Measurements from ENCODE around the gene NADSYN1. TPM values are rescaled to one million over a fixed set of nuclear protein-coding genes. Genes with fewer than 3 reads are reported as not detected.
"Not testable (repeated sequence)": the region's sequence is repeated elsewhere in the genome, so short reads cannot be mapped to it uniquely, and the experiment has no call there.

The NADSYN1 gene
- total RNA-seq, 2 donors from 2014 or later: 45.7 to 71.2 TPM

DNA sequence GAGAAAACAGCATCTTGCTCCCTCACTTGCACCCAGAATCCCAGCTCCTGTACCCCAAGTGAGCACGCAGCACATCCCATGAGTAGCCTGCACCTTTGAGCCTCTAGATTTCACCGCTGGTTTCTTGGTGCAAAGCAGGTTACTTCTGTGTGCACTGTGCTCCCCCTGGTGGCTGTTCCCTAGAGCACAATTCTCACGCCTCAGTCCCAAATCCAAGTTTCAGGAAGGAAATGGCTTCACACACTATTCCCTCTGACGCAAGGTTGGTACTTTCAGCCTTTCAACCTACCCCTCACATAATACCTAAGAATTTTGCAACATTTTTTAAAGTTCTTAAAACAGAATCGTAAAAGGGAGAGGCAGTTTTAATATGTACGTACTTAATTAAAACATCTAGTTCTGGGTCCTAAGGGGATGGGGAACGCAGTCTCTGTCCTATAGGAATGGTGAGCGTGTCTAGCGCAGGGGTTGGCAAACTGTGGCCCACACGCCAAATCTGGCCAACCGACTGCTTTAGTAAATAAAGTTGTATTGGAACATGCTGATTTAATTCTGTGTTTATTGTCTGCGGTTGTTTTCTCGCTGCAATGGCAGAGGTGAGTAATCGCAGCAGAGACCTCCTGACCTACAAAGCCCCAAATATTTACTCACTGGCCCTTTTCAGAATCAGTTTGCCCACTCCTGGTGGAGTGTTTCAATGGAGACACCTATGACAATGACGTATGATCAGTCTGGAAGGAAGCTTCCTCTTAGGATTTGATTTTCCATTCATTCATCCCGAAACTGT is 32.4 kb upstream of the NADSYN1 start:
- 55 to 57% methylated on average over 16 of the region's 16 CpGs for whole genome bisulfite sequencing, 2 donors
- ATAC-seq: peak; percentile 65

DNA sequence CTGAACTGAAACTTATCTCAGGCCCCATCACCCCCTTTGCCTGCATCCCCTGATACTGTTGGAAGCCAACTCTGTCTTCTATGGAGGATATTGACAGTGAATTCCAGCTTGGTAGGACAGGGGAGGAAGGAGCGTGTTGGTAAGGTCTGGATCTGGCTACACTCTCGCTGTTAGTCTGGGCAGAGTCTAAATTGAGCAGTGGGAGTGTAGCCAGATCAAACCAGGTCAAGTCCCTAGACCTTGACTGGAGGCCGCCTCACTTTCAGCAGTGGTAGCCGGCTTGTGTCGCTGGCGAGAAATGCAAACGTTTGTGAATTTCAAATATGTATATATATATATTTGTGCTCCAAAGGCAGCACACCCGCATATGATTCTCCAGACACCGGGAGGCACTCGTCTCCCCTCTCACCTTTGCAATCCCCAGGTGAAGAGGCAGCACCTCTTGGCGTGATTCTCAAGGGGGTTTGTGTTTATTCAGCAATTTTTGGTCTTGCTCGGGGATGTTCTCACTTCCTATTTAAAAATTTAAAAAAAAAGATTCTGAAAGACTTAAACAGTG is 31.5 kb upstream of the NADSYN1 start:
- Histone ChIP-seq H3K9me3 (no peaks in the 10 kb centered on the region), H3K27me3 (no peaks in the 10 kb centered on the region), H3K4me3 (no peak overlapping the region), H3K4me1 (no peaks in the 10 kb centered on the region), H3K27ac (no peak overlapping the region), H3K36me3 (replicated peaks in 1 of 2; ENCODE audit: insufficient read depth in 1 of 2, low read depth in 2 of 2) (no peaks in the 10 kb centered on the region)
- WGBS, 2 donors: 53 to 67% methylated on average over 12 of the region's 12 CpGs
- TF ChIP-seq POLR2A (IDR thresholded peaks at IDR 0.05): no peak
- TF ChIP-seq, protein P1, sequence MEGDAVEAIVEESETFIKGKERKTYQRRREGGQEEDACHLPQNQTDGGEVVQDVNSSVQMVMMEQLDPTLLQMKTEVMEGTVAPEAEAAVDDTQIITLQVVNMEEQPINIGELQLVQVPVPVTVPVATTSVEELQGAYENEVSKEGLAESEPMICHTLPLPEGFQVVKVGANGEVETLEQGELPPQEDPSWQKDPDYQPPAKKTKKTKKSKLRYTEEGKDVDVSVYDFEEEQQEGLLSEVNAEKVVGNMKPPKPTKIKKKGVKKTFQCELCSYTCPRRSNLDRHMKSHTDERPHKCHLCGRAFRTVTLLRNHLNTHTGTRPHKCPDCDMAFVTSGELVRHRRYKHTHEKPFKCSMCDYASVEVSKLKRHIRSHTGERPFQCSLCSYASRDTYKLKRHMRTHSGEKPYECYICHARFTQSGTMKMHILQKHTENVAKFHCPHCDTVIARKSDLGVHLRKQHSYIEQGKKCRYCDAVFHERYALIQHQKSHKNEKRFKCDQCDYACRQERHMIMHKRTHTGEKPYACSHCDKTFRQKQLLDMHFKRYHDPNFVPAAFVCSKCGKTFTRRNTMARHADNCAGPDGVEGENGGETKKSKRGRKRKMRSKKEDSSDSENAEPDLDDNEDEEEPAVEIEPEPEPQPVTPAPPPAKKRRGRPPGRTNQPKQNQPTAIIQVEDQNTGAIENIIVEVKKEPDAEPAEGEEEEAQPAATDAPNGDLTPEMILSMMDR (IDR thresholded peaks at IDR 0.05): no peak
- no peak for ATAC-seq
- intact Hi-C loops (cut with DNase I): no loop called here
- no peak for DNase-seq

More for the DNA sequence above, 32.4 kb upstream of the NADSYN1 start:
- Histone ChIP-seq H3K27me3 (no peaks in the 10 kb centered on the region), H3K36me3 (replicated peaks in 1 of 2; ENCODE audit: insufficient read depth in 1 of 2, low read depth in 2 of 2) (no peaks in the 10 kb centered on the region), H3K9me3 (no peaks in the 10 kb centered on the region), H3K4me1 (no peaks in the 10 kb centered on the region), H3K27ac (no peak overlapping the region), H3K4me3 (no peak overlapping the region)
- TF ChIP-seq, protein P1 (IDR thresholded peaks at IDR 0.05): peak in 6 of 7 experiments; percentile 39 to 65 (median 62)
- TF ChIP-seq POLR2A (IDR thresholded peaks at IDR 0.05): no peak
- peak; percentile 57 to 63 (median 62) for DNase-seq
- intact Hi-C loops (cut with DNase I): no loop called here

DNA sequence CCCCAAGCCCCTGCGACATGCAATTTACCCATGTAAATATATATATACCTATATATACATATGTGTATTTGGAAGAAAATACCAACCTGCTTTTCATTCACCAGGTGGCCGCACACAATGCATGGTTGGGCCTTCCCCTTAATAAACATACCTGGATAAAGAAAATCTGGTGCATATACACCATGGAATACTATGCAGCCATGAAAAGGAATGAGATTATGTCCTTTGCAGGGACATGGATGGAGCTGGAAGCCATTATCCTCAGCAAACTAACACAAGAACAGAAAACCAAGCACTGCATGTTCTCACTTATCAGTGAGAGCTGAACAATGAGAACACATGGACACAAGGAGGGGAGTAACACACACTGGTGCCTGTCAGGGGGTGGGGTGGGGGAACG is 30.7 kb upstream of the NADSYN1 start:
- H3K4me1 ChIP-seq; H3K4me3 ChIP-seq; H3K27ac ChIP-seq; H3K36me3 ChIP-seq (replicated peaks in 1 of 2; ENCODE audit: insufficient read depth in 1 of 2, low read depth in 2 of 2); ATAC-seq; DNase-seq; H3K9me3 ChIP-seq; H3K27me3 ChIP-seq; intact Hi-C loops (cut with DNase I): not testable (repeated sequence)
- 86 to 92% methylated on average over 3 of the region's 3 CpGs for WGBS, 2 donors

DNA sequence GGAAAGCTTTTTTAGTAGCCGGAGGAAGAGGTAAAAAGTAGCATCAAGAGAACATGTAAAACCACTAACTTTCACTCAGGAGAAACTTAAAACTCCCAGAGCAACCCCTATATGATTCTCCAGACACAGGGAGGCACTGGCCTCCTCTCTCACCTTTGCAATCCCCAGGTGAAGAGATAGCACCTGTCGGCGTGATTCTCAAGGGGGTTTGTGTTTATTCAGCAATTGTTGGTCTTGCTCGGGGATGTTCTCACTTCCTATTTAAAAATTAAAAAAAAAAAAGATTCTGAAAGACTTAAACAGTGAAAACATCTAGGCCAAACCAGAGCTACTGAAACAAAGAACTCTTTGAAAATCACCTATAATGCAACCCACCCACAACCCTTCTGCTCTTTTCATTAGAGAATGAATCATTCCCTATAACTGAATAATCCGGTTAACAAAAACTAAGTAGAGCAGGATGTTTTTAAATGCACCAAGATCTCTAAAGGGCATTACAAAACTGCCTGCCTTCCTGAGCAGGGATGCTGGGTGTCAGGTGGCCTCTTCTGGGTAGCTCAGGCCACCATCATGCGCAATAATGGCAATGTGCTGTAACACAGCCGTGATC is 29.7 kb upstream of the NADSYN1 start:
- DNase-seq: no peak
- 77 to 79% methylated on average over 7 of the region's 7 CpGs for WGBS, 2 donors
- intact Hi-C loops (cut with DNase I): no loop called here
- no peaks in the 10 kb centered on the region for H3K4me1 ChIP-seq
- no peak overlapping the region for H3K4me3 ChIP-seq
- H3K27me3 ChIP-seq: no peaks in the 10 kb centered on the region
- TF ChIP-seq, protein P1 (IDR thresholded peaks at IDR 0.05): no peak
- TF ChIP-seq POLR2A (IDR thresholded peaks at IDR 0.05): no peak
- no peak for ATAC-seq
- H3K27ac ChIP-seq: no peak overlapping the region
- no peaks in the 10 kb centered on the region for H3K36me3 ChIP-seq (replicated peaks in 1 of 2; ENCODE audit: insufficient read depth in 1 of 2, low read depth in 2 of 2)
- H3K9me3 ChIP-seq: no peaks in the 10 kb centered on the region

DNA sequence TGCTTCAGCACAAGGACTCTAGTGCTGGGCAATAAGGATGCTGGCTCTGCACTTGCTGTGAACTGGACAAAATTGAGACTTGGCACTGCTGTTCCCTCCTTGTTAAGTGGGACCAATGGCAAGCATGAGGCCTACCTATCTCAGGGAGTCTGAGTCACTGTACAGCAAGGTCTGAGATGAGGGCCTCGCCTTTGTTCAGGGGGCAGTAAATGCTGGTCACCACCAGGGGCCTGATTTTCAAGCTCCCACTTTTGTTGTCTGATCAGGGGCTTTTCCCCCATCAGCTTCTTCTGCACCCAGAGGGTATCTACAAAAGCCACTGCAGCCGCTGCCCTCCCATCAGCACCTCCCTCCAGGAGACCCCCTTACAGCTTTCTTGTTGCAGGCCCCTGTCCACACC is 27.6 kb upstream of the NADSYN1 start:
- DNase-seq: no peak
- Histone ChIP-seq H3K36me3 (replicated peaks in 1 of 2; ENCODE audit: insufficient read depth in 1 of 2, low read depth in 2 of 2) (no peaks in the 10 kb centered on the region), H3K4me3 (no peak overlapping the region), H3K27me3 (no peaks in the 10 kb centered on the region), H3K27ac (no peak overlapping the region), H3K4me1 (no peaks in the 10 kb centered on the region), H3K9me3 (no peaks in the 10 kb centered on the region)
- 86 to 89% methylated on average over 2 of the region's 2 CpGs for WGBS, 2 donors
- ATAC-seq: no peak
- TF ChIP-seq, protein P1 (IDR thresholded peaks at IDR 0.05): no peak
- no peak for TF ChIP-seq POLR2A (IDR thresholded peaks at IDR 0.05)
- intact Hi-C loops (cut with DNase I): no loop called here

Data from body of pancreas (tissue), 4 donors.